Activated CD8-positive, alpha-beta T cell treated with anti-CD3 and anti-CD28 coated beads for 36 hours (primary cell): Measurements from ENCODE around the gene SAMD9L. TPM values are rescaled to one million over a fixed set of nuclear protein-coding genes. Genes with fewer than 3 reads are reported as not detected.
"Not testable (repeated sequence)": the region's sequence is repeated elsewhere in the genome, so short reads cannot be mapped to it uniquely, and the experiment has no call there.

Experiments
- ATAC-seq: fragments of 200-7000 bp; cut with Tn5 transposase; one replicate; pipeline ENCODE4 v1.10.0; 2021; ENCODE audit warnings: mild to moderate bottlenecking, moderate library complexity
- CTCF ChIA-PET: fragments of 350-600 bp; sonication (Branson Sonifier 250); formaldehyde crosslinking; loops from one replicate; lab custom pipeline; 2021; ENCODE audit warnings: antibody characterized with exemption; lab: Charles Lee
- POLR2A ChIA-PET: fragments of 350-600 bp; sonication (Branson Sonifier 250); formaldehyde crosslinking; loops from one replicate; lab custom pipeline; 2021; ENCODE audit warnings: antibody characterized with exemption; lab: Charles Lee
- DNase-seq: peaks from one replicate; pipeline ENCODE4 v3.0.0-alpha.2; 2020
- H3K27ac Mint-ChIP-seq: one replicate; pipeline ENCODE4 v1.8.0; 2021; ENCODE audit warnings: mild to moderate bottlenecking, mixed read lengths
- H3K27me3 Mint-ChIP-seq: one replicate; pipeline ENCODE4 v1.8.0; 2021; ENCODE audit warnings: mixed read lengths
- H3K36me3 Mint-ChIP-seq: one replicate; pipeline ENCODE4 v1.8.0; 2021; ENCODE audit warnings: low read depth, mixed read lengths
- H3K4me1 Mint-ChIP-seq: one replicate; pipeline ENCODE4 v1.8.0; 2021; ENCODE audit warnings: low read depth, mixed read lengths
- H3K4me3 Mint-ChIP-seq: one replicate; pipeline ENCODE4 v1.8.0; 2021; ENCODE audit warnings: mild to moderate bottlenecking, moderate library complexity, mixed read lengths
- H3K9me3 Mint-ChIP-seq: one replicate; pipeline ENCODE4 v1.8.0; 2021; ENCODE audit warnings: mixed read lengths
- CTCF ChIP-seq: fragments of 200-600 bp; IDR thresholded peaks from one replicate; pipeline ENCODE4 v1.8.0; 2022; ENCODE audit warnings: antibody characterized with exemption, mild to moderate bottlenecking
- intact Hi-C: fragments of 100-400 bp; cut with micrococcal nuclease; formaldehyde crosslinking; loops from one replicate; pipeline ENCODE4 v1.10.0; 2022
- total RNA-seq, 2 experiments: library from RNA; stranded (reverse); gene quantifications; one replicate each; pipeline ENCODE4 v1.2.3, GENCODE V29; 2021

The SAMD9L gene
- total RNA-seq, 2 experiments from 2014 or later = 13.1 to 13.6 TPM

GRCh38 chr7:93138576-93138975 is 9.6 kb downstream of the SAMD9L start:
- POLR2A ChIA-PET = no interaction called here
- intact Hi-C loops = no loop called here
- CTCF ChIA-PET = no interaction called here
- H3K36me3 Mint-ChIP-seq = peaks cover 47% of the 10 kb centered on the region
- no peak overlapping the region for H3K4me3 Mint-ChIP-seq
- ATAC-seq (no peak), DNase-seq (no peak)
- TF ChIP-seq CTCF = no peak
- no peaks in the 10 kb centered on the region for H3K4me1 Mint-ChIP-seq
- H3K27ac Mint-ChIP-seq = no peak overlapping the region
- H3K9me3 Mint-ChIP-seq = peaks cover 21% of the 10 kb centered on the region
- no peaks in the 10 kb centered on the region for H3K27me3 Mint-ChIP-seq

- POLR2A ChIA-PET = no interaction called here
- Mint-ChIP-seq H3K36me3 (peaks cover 38% of the 10 kb centered on the region), H3K4me3 (no peak overlapping the region), H3K4me1 (no peaks in the 10 kb centered on the region), H3K9me3 (peaks cover 52% of the 10 kb centered on the region), H3K27ac (no peak overlapping the region), H3K27me3 (no peaks in the 10 kb centered on the region)
- DNase-seq (no peak), ATAC-seq (no peak)
- no peak for TF ChIP-seq CTCF
- CTCF ChIA-PET = no interaction called here
- intact Hi-C loops = no loop called here
These were observed 15.2 kb downstream of the SAMD9L start for GRCh38 chr7:93133005-93133404.

GRCh38 chr7:93132216-93132615 is 16.0 kb downstream of the SAMD9L start:
- Mint-ChIP-seq H3K36me3 (peaks cover 34% of the 10 kb centered on the region), H3K27me3 (no peaks in the 10 kb centered on the region), H3K4me1 (no peaks in the 10 kb centered on the region), H3K27ac (no peak overlapping the region), H3K4me3 (no peak overlapping the region), H3K9me3 (peaks cover 50% of the 10 kb centered on the region)
- CTCF ChIA-PET = no interaction called here
- DNase-seq (no peak), ATAC-seq (no peak)
- POLR2A ChIA-PET = no interaction called here
- no peak for TF ChIP-seq CTCF
- intact Hi-C loops = no loop called here

GRCh38 chr7:93126954-93127353 is 21.2 kb downstream of the SAMD9L start:
- intact Hi-C loops, H3K4me1 Mint-ChIP-seq, ATAC-seq, H3K27me3 Mint-ChIP-seq, H3K27ac Mint-ChIP-seq, H3K36me3 Mint-ChIP-seq, CTCF ChIA-PET, DNase-seq, H3K4me3 Mint-ChIP-seq, POLR2A ChIA-PET: not testable (repeated sequence)
- H3K9me3 Mint-ChIP-seq = peaks cover 57% of the 10 kb centered on the region

GRCh38 chr7:93123532-93123931 is 24.7 kb downstream of the SAMD9L start:
- CTCF ChIA-PET, ATAC-seq, H3K27ac Mint-ChIP-seq, H3K4me3 Mint-ChIP-seq, intact Hi-C loops, POLR2A ChIA-PET, H3K36me3 Mint-ChIP-seq, H3K4me1 Mint-ChIP-seq, DNase-seq, H3K27me3 Mint-ChIP-seq: not testable (repeated sequence)
- H3K9me3 Mint-ChIP-seq = peaks cover 34% of the 10 kb centered on the region

GRCh38 chr7:93120592-93121549 is 27.3 kb downstream of the SAMD9L start:
- peaks cover 24% of the 10 kb centered on the region for H3K4me1 Mint-ChIP-seq
- no peaks in the 10 kb centered on the region for H3K27me3 Mint-ChIP-seq
- H3K4me3 Mint-ChIP-seq = no peak overlapping the region
- H3K36me3 Mint-ChIP-seq = peaks cover 4% of the 10 kb centered on the region
- CTCF ChIA-PET = no interaction called here
- intact Hi-C loops = no loop called here
- no peak for TF ChIP-seq CTCF
- H3K9me3 Mint-ChIP-seq = peaks cover 20% of the 10 kb centered on the region
- ATAC-seq = no peak
- H3K27ac Mint-ChIP-seq = no peak overlapping the region
- POLR2A ChIA-PET = no interaction called here
- no peak for DNase-seq
